ENCODE measurements around the gene SPEG. TPM values are rescaled to one million over a fixed set of nuclear protein-coding genes. Genes with fewer than 3 reads are reported as not detected.

Gene SPEG
- total and polyA plus RNA-seq, 4 experiments from 2014 or later = 0.15 to 9.0 (median 4.5) TPM

DNA sequence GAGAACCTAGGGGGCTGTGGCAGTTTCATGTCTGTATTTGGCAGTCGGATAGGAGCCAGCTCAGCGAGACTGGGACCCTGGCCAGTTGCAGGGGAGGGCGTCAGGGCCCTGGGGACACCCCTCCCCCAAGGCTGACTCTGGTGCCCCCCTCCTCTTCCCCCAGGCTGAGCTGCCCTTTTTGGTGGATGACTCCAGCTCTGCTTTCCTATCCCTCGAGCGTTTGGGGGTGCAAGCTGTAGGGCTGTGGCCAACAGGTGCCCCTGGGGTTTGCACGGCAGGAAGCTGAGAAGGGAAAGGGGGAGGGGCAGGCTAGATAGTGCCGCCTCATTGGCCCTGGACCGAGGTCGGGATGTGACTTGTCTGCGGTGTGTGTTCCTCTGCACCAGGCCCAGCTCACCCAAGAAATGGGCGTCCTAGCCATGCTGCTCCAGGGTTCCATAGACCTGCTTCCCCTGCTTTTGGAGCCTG, 26.4 kb downstream of the SPEG start:
- no peak overlapping the region for H3K4me3 Mint-ChIP-seq
- H3K36me3 ChIP-seq (ENCODE audit: insufficient read depth, low read length) = no peaks in the 10 kb centered on the region
- no peak overlapping the region for H3K4me3 ChIP-seq (ENCODE audit: low read length in 2 of 2)
- H3K9me3 ChIP-seq (ENCODE audit: control insufficient read depth in 1 of 2, low read length in 2 of 2) = no peaks in the 10 kb centered on the region
- ChIA-PET POLR2A (ENCODE audit: partially characterized antibody) (no interaction called here), CTCF (ENCODE audit: partially characterized antibody) (interaction anchor here (0.6 to 2.0 kb wide), 5 partner anchors 22 to 307 kb away, joined by 3 to 14 read pairs (median 3); partner anchors contain the start of gene GMPPA)
- H3K4me1 Mint-ChIP-seq = peaks cover 5 to 7% (median 6%) of the 10 kb centered on the region in 4 donors
- no peaks in the 10 kb centered on the region for H3K4me1 ChIP-seq (ENCODE audit: insufficient read depth, low read length)
- H3K27me3 Mint-ChIP-seq = peaks cover 0 to 4% of the 10 kb centered on the region in 2 donors
- no peak overlapping the region for H3K27ac Mint-ChIP-seq
- peak in 1 of 5 donors; percentile 13 for DNase-seq
- no peaks in the 10 kb centered on the region for H3K9me3 Mint-ChIP-seq
- H3K27me3 ChIP-seq (ENCODE audit: insufficient read depth, low read length) = no peaks in the 10 kb centered on the region
- H3K36me3 Mint-ChIP-seq = no peaks in the 10 kb centered on the region
- intact Hi-C loops (cut with micrococcal nuclease) = no loop called here
- no peak overlapping the region for H3K27ac ChIP-seq (ENCODE audit: low read depth, low read length)

GRCh38 chr2:219461669-219462068, 27.0 kb downstream of the SPEG start:
- Mint-ChIP-seq H3K4me1 (peaks cover 5 to 7% (median 6%) of the 10 kb centered on the region in 4 donors), H3K27ac (no peak overlapping the region), H3K9me3 (no peaks in the 10 kb centered on the region), H3K36me3 (no peaks in the 10 kb centered on the region), H3K4me3 (no peak overlapping the region), H3K27me3 (peaks cover 0 to 1% of the 10 kb centered on the region in 2 donors)
- ChIA-PET POLR2A (ENCODE audit: partially characterized antibody) (no interaction called here), CTCF (ENCODE audit: partially characterized antibody) (interaction anchor here (0.8 to 2.0 kb wide), 3 partner anchors 23 to 80 kb away, joined by 3 to 14 read pairs (median 3); no protein-coding TSS in a partner anchor)
- Histone ChIP-seq H3K4me3 (ENCODE audit: low read length in 2 of 2) (no peak overlapping the region), H3K36me3 (ENCODE audit: insufficient read depth, low read length) (no peaks in the 10 kb centered on the region), H3K4me1 (ENCODE audit: insufficient read depth, low read length) (no peaks in the 10 kb centered on the region), H3K9me3 (ENCODE audit: control insufficient read depth in 1 of 2, low read length in 2 of 2) (no peaks in the 10 kb centered on the region), H3K27me3 (ENCODE audit: insufficient read depth, low read length) (no peaks in the 10 kb centered on the region), H3K27ac (ENCODE audit: low read depth, low read length) (no peak overlapping the region)
- DNase-seq = no peak
- intact Hi-C loops (cut with micrococcal nuclease) = no loop called here

DNA sequence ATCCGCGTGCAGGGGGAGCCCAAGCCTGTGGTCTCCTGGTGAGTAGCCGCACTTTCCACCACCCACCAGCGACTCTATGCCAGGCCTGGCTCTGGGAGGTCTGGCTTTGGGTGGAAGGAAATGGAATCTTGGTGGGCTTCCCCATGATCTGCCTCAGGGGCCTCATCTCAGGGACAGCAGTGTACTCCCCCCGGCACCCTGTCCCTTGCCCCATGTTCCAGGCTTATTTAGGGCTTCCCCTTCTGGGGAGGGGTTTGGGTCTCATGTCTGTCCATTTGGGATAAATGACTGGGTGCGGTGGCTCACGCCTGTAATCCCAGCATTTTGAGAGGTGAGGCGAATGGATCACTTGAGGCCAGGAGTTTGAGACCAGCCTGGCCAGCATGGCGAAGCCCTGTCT, 27.7 kb downstream of the SPEG start:
- Histone ChIP-seq H3K4me1 (ENCODE audit: insufficient read depth, low read length) (no peaks in the 10 kb centered on the region), H3K9me3 (ENCODE audit: control insufficient read depth in 1 of 2, low read length in 2 of 2) (no peaks in the 10 kb centered on the region), H3K4me3 (ENCODE audit: low read length in 2 of 2) (no peak overlapping the region), H3K36me3 (ENCODE audit: insufficient read depth, low read length) (no peaks in the 10 kb centered on the region), H3K27ac (ENCODE audit: low read depth, low read length) (no peak overlapping the region), H3K27me3 (ENCODE audit: insufficient read depth, low read length) (no peaks in the 10 kb centered on the region)
- intact Hi-C loops (cut with micrococcal nuclease) = no loop called here
- CTCF ChIA-PET (ENCODE audit: partially characterized antibody) = interaction anchor here (1.1 to 2.9 kb wide), 3 partner anchors 9 to 68 kb away, joined by 3 to 29 read pairs (median 5); no protein-coding TSS in a partner anchor
- H3K4me3 Mint-ChIP-seq = no peak overlapping the region
- H3K27ac Mint-ChIP-seq = peak overlapping the region in 1 of 7 donors; percentile 25
- H3K27me3 Mint-ChIP-seq = peaks cover 0 to 1% of the 10 kb centered on the region in 2 donors
- POLR2A ChIA-PET (ENCODE audit: partially characterized antibody) = no interaction called here
- H3K36me3 Mint-ChIP-seq = no peaks in the 10 kb centered on the region
- peaks cover 5 to 7% (median 6%) of the 10 kb centered on the region in 4 donors for H3K4me1 Mint-ChIP-seq
- H3K9me3 Mint-ChIP-seq = no peaks in the 10 kb centered on the region
- no peak for DNase-seq

DNA sequence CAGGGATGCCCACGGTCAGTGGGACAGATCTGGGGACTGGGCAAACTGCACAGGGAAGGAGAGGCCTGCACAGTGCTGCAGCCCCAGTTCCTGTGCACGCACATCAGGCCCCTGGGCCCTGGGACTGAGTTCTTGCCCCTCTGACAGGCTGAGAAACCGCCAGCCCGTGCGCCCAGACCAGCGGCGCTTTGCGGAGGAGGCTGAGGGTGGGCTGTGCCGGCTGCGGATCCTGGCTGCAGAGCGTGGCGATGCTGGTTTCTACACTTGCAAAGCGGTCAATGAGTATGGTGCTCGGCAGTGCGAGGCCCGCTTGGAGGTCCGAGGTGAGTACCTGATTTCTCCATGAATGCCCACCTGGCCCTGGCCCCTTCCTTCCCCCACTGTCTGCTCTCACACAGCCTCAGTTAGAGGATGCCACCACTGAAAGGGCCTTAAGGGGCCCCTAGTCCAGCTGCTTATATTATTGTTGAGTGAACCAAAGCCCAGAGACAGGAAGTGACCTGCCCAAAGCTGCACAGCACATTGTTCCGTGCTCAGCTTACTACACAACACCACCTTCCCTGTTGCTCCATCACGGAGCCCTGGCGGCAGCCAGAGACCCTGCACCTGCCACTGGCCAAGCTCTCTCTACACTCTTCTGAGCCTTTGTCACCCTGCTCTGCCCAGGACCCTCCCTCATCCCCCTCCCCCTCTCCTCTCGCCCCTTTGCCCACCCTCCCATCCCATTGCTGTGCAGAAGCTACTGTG, 29.8 kb downstream of the SPEG start:
- no peaks in the 10 kb centered on the region for H3K27me3 ChIP-seq (ENCODE audit: insufficient read depth, low read length)
- Mint-ChIP-seq H3K27me3 (no peaks in the 10 kb centered on the region), H3K27ac (no peak overlapping the region), H3K4me3 (no peak overlapping the region), H3K4me1 (no peaks in the 10 kb centered on the region), H3K36me3 (no peaks in the 10 kb centered on the region), H3K9me3 (no peaks in the 10 kb centered on the region)
- no peak for DNase-seq
- POLR2A ChIA-PET (ENCODE audit: partially characterized antibody) = no interaction called here
- CTCF ChIA-PET (ENCODE audit: partially characterized antibody) = interaction anchor here (0.8 to 2.9 kb wide), 6 partner anchors 17 to 66 kb away, joined by 3 to 29 read pairs (median 4); no protein-coding TSS in a partner anchor
- intact Hi-C loops (cut with micrococcal nuclease) = no loop called here
- H3K4me3 ChIP-seq (ENCODE audit: low read length in 2 of 2) = no peak overlapping the region
- no peaks in the 10 kb centered on the region for H3K4me1 ChIP-seq (ENCODE audit: insufficient read depth, low read length)
- H3K36me3 ChIP-seq (ENCODE audit: insufficient read depth, low read length) = no peaks in the 10 kb centered on the region
- H3K9me3 ChIP-seq (ENCODE audit: control insufficient read depth in 1 of 2, low read length in 2 of 2) = no peaks in the 10 kb centered on the region
- no peak overlapping the region for H3K27ac ChIP-seq (ENCODE audit: low read depth, low read length)

- ChIA-PET POLR2A (ENCODE audit: partially characterized antibody) (no interaction called here), CTCF (ENCODE audit: partially characterized antibody) (no interaction called here)
Observed at GRCh38 chr2:219465659-219466561, 31.3 kb downstream of the SPEG start.

GRCh38 chr2:219466816-219467735, 32.4 kb downstream of the SPEG start:
- Mint-ChIP-seq H3K9me3 (no peaks in the 10 kb centered on the region), H3K4me1 (no peaks in the 10 kb centered on the region), H3K36me3 (no peaks in the 10 kb centered on the region), H3K4me3 (no peak overlapping the region), H3K27ac (no peak overlapping the region), H3K27me3 (peaks cover 0 to 5% of the 10 kb centered on the region in 2 donors)
- intact Hi-C loops (cut with micrococcal nuclease) = no loop called here
- Histone ChIP-seq H3K27ac (ENCODE audit: low read depth, low read length) (no peak overlapping the region), H3K36me3 (ENCODE audit: insufficient read depth, low read length) (no peaks in the 10 kb centered on the region), H3K27me3 (ENCODE audit: insufficient read depth, low read length) (no peaks in the 10 kb centered on the region), H3K4me1 (ENCODE audit: insufficient read depth, low read length) (no peaks in the 10 kb centered on the region), H3K9me3 (ENCODE audit: control insufficient read depth in 1 of 2, low read length in 2 of 2) (no peaks in the 10 kb centered on the region), H3K4me3 (ENCODE audit: low read length in 2 of 2) (no peak overlapping the region)
- no peak for DNase-seq
- ChIA-PET POLR2A (ENCODE audit: partially characterized antibody) (no interaction called here), CTCF (ENCODE audit: partially characterized antibody) (interaction anchor here (0.9 to 1.2 kb wide), 2 partner anchors 61 to 93 kb away, joined by 3 read pairs; no protein-coding TSS in a partner anchor)

More at GRCh38 chr2:219465659-219466561, 31.3 kb downstream of the SPEG start:
- Histone ChIP-seq H3K4me3 (ENCODE audit: low read length in 2 of 2) (no peak overlapping the region), H3K4me1 (ENCODE audit: insufficient read depth, low read length) (no peaks in the 10 kb centered on the region), H3K36me3 (ENCODE audit: insufficient read depth, low read length) (no peaks in the 10 kb centered on the region), H3K27ac (ENCODE audit: low read depth, low read length) (no peak overlapping the region), H3K27me3 (ENCODE audit: insufficient read depth, low read length) (no peaks in the 10 kb centered on the region), H3K9me3 (ENCODE audit: control insufficient read depth in 1 of 2, low read length in 2 of 2) (no peaks in the 10 kb centered on the region)
- Mint-ChIP-seq H3K27ac (no peak overlapping the region), H3K4me3 (no peak overlapping the region), H3K36me3 (no peaks in the 10 kb centered on the region), H3K9me3 (no peaks in the 10 kb centered on the region), H3K4me1 (no peaks in the 10 kb centered on the region), H3K27me3 (peaks cover 0 to 2% of the 10 kb centered on the region in 2 donors)
- DNase-seq = no peak
- intact Hi-C loops (cut with micrococcal nuclease) = no loop called here
